DND-41 (cell line): ENCODE results near the gene LGALS8.

Source experiments
- CTCF ChIP-seq: IDR thresholded peaks from 2 replicates; pipeline ENCODE4 v1.5.1; 2012; ENCODE audit warnings: borderline replicate concordance, low read length, moderate library complexity, mild to moderate bottlenecking; ENCODE audit not compliant: poor library complexity, severe bottlenecking; ENCODE audit errors: extremely low read depth
- EZH2 ChIP-seq: IDR thresholded peaks from 3 replicates; pipeline ENCODE4 v1.6.1; 2012; ENCODE audit warnings: borderline replicate concordance, low read depth, mild to moderate bottlenecking, moderate library complexity, low read length, inconsistent platforms; ENCODE audit not compliant: severe bottlenecking

DNA sequence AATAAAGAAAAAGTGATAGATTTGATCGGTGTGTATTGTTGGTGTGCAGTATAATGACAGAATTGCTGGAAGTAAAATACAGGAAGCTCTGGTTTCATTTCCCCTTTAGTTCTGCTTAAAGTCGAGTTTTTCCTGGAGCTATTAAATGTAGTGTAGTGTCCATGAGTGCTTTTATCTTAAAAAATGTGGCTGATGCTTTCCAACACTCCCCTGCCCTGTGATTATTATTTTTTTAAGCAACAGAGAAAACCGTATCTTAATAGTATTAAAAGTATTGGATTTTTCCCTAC lies 1.1 kb downstream of the LGALS8 start:
- TF ChIP-seq CTCF (no peak), EZH2 (no peak)
